ENCODE measurements around the gene HDLBP.

The HDLBP gene

GRCh38 chr2:241207151-241207550 lies 108.3 kb downstream of the HDLBP start:
- no peak overlapping the region for H3K4me3 ChIP-seq (ENCODE audit: low read length)
- TF ChIP-seq CTCF (conservative IDR thresholded peaks at IDR 0.05; ENCODE audit: low read depth, low read length), result no peak
- no peak for DNase-seq (ENCODE audit: low read depth)

GRCh38 chr2:241205086-241205485 lies 110.4 kb downstream of the HDLBP start:
- TF ChIP-seq CTCF (conservative IDR thresholded peaks at IDR 0.05; ENCODE audit: low read depth, low read length), result no peak

GRCh38 chr2:241204490-241204889 lies 111.0 kb downstream of the HDLBP start:
- TF ChIP-seq CTCF (conservative IDR thresholded peaks at IDR 0.05; ENCODE audit: low read depth, low read length), result no peak
- H3K4me3 ChIP-seq (ENCODE audit: low read length), result no peak overlapping the region
- DNase-seq (ENCODE audit: low read depth), result no peak

More at GRCh38 chr2:241205086-241205485, 110.4 kb downstream of the HDLBP start:
- no peak overlapping the region for H3K4me3 ChIP-seq (ENCODE audit: low read length)
- no peak for DNase-seq (ENCODE audit: low read depth)

- TF ChIP-seq CTCF (conservative IDR thresholded peaks at IDR 0.05; ENCODE audit: low read depth, low read length), result no peak
- DNase-seq (ENCODE audit: low read depth), result no peak
- H3K4me3 ChIP-seq (ENCODE audit: low read length), result no peak overlapping the region
Measured at GRCh38 chr2:241204010-241204384, 111.5 kb downstream of the HDLBP start.

GRCh38 chr2:241203218-241204009 lies 112.1 kb downstream of the HDLBP start:
- no peak overlapping the region for H3K4me3 ChIP-seq (ENCODE audit: low read length)
- no peak for TF ChIP-seq CTCF (conservative IDR thresholded peaks at IDR 0.05; ENCODE audit: low read depth, low read length)

DNA sequence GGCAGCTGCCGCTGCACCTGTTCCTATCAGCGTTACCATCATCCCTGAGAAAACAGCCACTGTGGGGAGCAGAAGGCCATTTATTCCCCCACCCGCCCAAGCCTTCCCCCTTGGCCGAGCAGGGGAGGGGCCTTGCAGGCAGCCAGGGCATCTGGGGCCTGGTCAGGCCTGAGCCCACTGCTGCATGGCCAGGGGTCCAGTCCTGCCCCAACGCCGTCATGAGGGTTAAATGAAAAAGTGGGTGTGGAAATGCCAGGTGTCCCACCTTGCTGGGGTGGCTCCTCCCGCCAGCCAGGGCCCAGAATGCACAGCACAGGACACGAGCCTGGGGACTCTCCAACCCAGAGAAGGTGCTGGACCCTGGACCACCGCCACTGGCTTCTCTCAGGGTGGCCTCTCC lies 112.8 kb downstream of the HDLBP start:
- DNase-seq (ENCODE audit: low read depth), result no peak
- H3K4me3 ChIP-seq (ENCODE audit: low read length), result no peak overlapping the region
- TF ChIP-seq CTCF (conservative IDR thresholded peaks at IDR 0.05; ENCODE audit: low read depth, low read length), result no peak

More at GRCh38 chr2:241203218-241204009, 112.1 kb downstream of the HDLBP start:
- DNase-seq (ENCODE audit: low read depth), result no peak

DNA sequence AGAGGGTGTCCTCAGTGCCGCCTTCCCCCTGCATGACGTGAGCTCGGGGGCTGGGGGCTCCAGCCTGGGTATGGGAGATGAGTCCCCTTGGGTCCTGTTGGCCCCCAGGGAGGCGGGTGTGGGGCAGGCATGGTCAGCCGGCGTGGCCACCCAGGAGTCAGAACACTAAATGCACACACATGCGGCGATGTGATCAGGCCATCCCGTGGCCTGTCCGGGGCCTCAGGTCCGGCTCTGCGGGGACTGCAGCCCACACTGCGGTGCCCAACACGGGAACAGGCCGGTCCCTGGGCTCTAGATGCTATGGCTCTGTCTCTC lies 113.2 kb downstream of the HDLBP start:
- no peak overlapping the region for H3K4me3 ChIP-seq (ENCODE audit: low read length)
- DNase-seq (ENCODE audit: low read depth), result no peak
- no peak for TF ChIP-seq CTCF (conservative IDR thresholded peaks at IDR 0.05; ENCODE audit: low read depth, low read length)

All from retinal pigment epithelial cell (primary cell).